Heart left ventricle (tissue), 13 donors: Measurements from ENCODE around the gene IL26.
"Not testable (repeated sequence)": the region's sequence is repeated elsewhere in the genome, so short reads cannot be mapped to it uniquely, and the experiment has no call there.

Experiments used
- POLR2A ChIP-seq, 2 donors: fragments of 450-650 bp; IDR thresholded peaks; one replicate each; pipeline ENCODE4 v1.6.1; 2017; ENCODE audit warnings: antibody characterized with exemption in 2 of 2, mild to moderate bottlenecking in 2 of 2, moderate library complexity in 2 of 2
- TF ChIP-seq, protein P1 (sequence below), 12 donors: fragments of 200-600 bp; sonication (generic) in 4 of 12; IDR thresholded peaks; one replicate each; pipeline versions ENCODE4 v1.5.0 to v1.8.0; 2018 to 2022; ENCODE audit warnings: antibody characterized with exemption in 12 of 12, mild to moderate bottlenecking in 5 of 12
- donor health status: ischemic (EF 13 %, LVEDD 7.1; RV severe dilation, severe dysfunction).
- donor health status: DM: no; HTN: yes; CAD: no.
- donor health status: DM: no; HTN: no; CAD: no.
- donor health status: ischemic (EF 25% LVEDD 6.9; RV normal size, moderate dysfunction).
- donor health status: ischemic (EF 25% LVEDD 5.7; RV mildly dilated, moderate dysfunction).
- donor health status: ischemic (EF 35%, LVEDD 5.7; RV mildly dilated, moderate dysfunction).
- donor health status: nonischemic (EF 11% LVEDD 7.7; RV severe dilation, severe dysfunction).
- donor health status: DM: yes; HTN: yes; CAD: no.
- donor health status: PGD.
- donor health status: ischemic (EF 29% LVEDD 5.4; RV normal size, mild dysfunction).
- donor health status: nonischemic (EF 23%, LVEDD 6.1; RV moderate dilation, normal function).

DNA sequence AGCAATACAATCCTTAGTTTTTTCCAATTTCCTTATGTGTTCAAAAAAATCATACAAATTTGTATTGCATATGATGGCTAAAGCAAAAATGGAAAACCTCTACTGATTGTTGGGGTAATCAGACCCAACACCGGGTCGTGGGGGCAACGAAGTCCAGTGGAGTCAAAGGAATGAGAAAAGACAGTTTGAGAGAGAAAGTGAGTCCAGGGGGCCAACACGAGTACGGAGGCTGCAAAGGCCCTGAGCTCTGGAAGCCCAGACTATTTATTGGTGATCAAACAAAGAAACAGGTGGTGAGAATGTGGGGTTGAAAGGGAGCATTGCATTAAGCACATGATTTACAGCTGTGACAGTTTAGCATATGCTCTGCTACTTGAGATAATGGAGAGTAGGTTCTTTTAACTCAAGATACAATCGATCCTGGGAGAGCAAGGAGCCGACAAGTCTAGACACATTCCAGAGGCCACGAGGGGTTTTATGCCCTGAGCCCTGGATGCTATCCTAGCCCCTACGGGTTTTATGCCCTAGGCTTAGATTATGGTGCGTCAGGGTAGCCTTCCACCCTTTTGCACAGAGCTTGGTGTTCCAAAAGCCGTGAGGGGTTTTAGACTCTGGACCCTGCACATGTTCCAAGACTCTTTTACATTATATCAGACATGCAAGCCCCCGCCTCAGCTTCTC, 16.4 kb downstream of the IL26 start:
- TF ChIP-seq POLR2A (IDR thresholded peaks at IDR 0.05) = not testable (repeated sequence)
- TF ChIP-seq, protein P1, sequence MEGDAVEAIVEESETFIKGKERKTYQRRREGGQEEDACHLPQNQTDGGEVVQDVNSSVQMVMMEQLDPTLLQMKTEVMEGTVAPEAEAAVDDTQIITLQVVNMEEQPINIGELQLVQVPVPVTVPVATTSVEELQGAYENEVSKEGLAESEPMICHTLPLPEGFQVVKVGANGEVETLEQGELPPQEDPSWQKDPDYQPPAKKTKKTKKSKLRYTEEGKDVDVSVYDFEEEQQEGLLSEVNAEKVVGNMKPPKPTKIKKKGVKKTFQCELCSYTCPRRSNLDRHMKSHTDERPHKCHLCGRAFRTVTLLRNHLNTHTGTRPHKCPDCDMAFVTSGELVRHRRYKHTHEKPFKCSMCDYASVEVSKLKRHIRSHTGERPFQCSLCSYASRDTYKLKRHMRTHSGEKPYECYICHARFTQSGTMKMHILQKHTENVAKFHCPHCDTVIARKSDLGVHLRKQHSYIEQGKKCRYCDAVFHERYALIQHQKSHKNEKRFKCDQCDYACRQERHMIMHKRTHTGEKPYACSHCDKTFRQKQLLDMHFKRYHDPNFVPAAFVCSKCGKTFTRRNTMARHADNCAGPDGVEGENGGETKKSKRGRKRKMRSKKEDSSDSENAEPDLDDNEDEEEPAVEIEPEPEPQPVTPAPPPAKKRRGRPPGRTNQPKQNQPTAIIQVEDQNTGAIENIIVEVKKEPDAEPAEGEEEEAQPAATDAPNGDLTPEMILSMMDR (IDR thresholded peaks at IDR 0.05) = not testable (repeated sequence)
